ENCODE measurements around the gene MX1. TPM values are rescaled to one million over a fixed set of nuclear protein-coding genes. Genes with fewer than 3 reads are reported as not detected.

Gene MX1
- total RNA-seq, 2 experiments from 2014 or later = 23.9 to 24.7 TPM

DNA sequence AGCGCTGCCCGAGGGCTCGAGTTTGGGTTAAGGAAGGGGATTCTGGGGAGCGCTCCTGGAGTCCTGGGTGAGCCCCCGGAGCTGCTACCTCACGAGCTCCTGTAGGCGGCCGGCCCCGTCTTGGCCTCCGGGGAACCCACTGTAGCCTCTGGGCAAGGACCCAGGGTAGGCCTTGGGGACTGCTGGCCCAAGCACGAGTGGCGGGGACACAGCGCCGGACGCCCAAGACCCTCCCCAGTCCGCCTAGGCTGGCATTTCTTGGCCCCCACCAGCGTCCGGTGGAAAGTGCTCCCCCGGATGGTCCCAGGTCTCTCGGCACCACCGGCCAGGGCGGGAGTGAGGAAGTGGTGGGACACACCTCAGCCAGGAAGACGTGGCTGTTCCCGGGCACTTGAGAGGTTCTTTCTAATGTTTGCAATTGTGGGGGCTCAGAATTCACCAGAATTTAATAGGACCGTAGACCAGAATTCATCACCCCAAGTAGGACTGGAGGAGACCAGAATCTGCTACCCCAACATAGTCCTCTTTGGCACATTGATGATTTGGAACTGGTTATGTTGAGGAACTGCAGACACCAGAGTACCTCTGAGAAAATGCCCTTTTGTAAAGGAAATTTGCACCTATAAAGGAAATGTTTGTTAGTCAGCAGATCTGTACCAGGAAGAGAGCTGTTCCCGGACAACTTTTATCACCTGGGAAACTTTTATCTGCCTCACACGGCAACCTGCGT, 82.5 kb downstream of the MX1 start:
- no peaks in the 10 kb centered on the region for H3K36me3 ChIP-seq (ENCODE audit: insufficient read depth, low read length)
- no TSS peak for BruUV-seq (replicated peaks)
- H3K79me2 ChIP-seq (ENCODE audit: insufficient read depth, low read depth, low read length) = no peaks in the 10 kb centered on the region
- POLR2A ChIA-PET = no interaction called here
- H3K4me3 ChIP-seq (ENCODE audit: low read depth, low read length, poor library complexity, severe bottlenecking) = no peak overlapping the region
- no peak for DNase-seq (ENCODE audit: low spot score)
- CTCF ChIA-PET (ENCODE audit: unreplicated experiment) = no interaction called here
- H3K4me2 ChIP-seq (ENCODE audit: low read length) = no peak overlapping the region
- H2AFZ ChIP-seq (ENCODE audit: low read length) = no peak overlapping the region
- TF ChIP-seq, protein P1, sequence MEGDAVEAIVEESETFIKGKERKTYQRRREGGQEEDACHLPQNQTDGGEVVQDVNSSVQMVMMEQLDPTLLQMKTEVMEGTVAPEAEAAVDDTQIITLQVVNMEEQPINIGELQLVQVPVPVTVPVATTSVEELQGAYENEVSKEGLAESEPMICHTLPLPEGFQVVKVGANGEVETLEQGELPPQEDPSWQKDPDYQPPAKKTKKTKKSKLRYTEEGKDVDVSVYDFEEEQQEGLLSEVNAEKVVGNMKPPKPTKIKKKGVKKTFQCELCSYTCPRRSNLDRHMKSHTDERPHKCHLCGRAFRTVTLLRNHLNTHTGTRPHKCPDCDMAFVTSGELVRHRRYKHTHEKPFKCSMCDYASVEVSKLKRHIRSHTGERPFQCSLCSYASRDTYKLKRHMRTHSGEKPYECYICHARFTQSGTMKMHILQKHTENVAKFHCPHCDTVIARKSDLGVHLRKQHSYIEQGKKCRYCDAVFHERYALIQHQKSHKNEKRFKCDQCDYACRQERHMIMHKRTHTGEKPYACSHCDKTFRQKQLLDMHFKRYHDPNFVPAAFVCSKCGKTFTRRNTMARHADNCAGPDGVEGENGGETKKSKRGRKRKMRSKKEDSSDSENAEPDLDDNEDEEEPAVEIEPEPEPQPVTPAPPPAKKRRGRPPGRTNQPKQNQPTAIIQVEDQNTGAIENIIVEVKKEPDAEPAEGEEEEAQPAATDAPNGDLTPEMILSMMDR (conservative IDR thresholded peaks at IDR 0.05; ENCODE audit: low read length) = no peak
- TF ChIP-seq EZH2phosphoT487 (IDR thresholded peaks at IDR 0.05; ENCODE audit: borderline replicate concordance, low read depth, low read length) = no peak
- no peaks in the 10 kb centered on the region for H4K20me1 ChIP-seq (ENCODE audit: insufficient read depth, low read length)
- intact Hi-C loops (cut with micrococcal nuclease; ENCODE audit: unreplicated experiment) = no loop called here
- no peaks in the 10 kb centered on the region for H3K9me2 ChIP-seq (ENCODE audit: insufficient read depth, low read length)
- H3K4me1 ChIP-seq (ENCODE audit: insufficient read depth, low read length, poor library complexity, severe bottlenecking) = no peaks in the 10 kb centered on the region
- H3K27ac ChIP-seq (ENCODE audit: low read depth, low read length, poor library complexity, severe bottlenecking) = no peak overlapping the region
- no peaks in the 10 kb centered on the region for H3K9me3 ChIP-seq (ENCODE audit: low read length)

Other genes with a start within 250 kb of the MX1 start
- gene FAM3B, start 109.4 kb upstream of the MX1 start, total RNA-seq (2014; rRNA removed; shearing (Covaris generic)) = 0.19 TPM in 1 of 2 replicates, not detected in the other
- gene FAM3B, start 109.4 kb upstream of the MX1 start, total RNA-seq (2022) = not detected in 2 replicates
- 7.3 and 10.4 TPM in 2 replicates for gene MX2, start 64.2 kb upstream of the MX1 start, total RNA-seq (2014; rRNA removed; shearing (Covaris generic))
- 3.5 and 4.5 TPM in 2 replicates for gene MX2, start 64.2 kb upstream of the MX1 start, total RNA-seq (2022)
- gene TMPRSS2, start 81.9 kb downstream of the MX1 start, total RNA-seq (2014; rRNA removed; shearing (Covaris generic)) = 0.08 and 0.09 TPM in 2 replicates
- not detected in 2 replicates for gene TMPRSS2, start 81.9 kb downstream of the MX1 start, total RNA-seq (2022)

Data from OCI-LY7 (cell line).